Bone marrow (tissue), 2 donors: Measurements from ENCODE around the gene REPS2.
A peak's percentile ranks its signal among the peaks of the same experiment; 100 is the strongest.

Experiments used
- DNase-seq, 2 donors: peaks; one replicate each; lab custom pipeline; 2025; lab: John Stamatoyannopoulos, UW

REPS2 gene

DNA sequence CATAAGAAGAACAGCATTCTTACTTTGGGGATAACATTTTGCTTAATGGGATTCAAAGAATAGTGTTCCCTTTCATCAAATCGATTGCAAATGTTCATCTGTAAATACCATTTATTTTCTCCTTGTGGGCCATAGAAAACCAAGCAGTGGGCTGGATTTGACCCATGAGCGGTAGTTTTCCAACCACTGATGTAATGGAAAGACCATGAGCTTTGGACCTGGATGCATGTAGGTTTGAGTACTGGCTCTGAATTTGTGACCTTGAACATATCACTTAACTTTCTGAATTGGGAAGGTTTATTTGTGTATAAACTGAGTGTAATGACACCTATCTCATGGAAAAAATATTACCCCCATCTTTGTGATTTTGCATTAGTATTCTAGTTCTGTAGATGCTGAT lies 54.3 kb downstream of the REPS2 start:
- DNase-seq: no peak

DNA sequence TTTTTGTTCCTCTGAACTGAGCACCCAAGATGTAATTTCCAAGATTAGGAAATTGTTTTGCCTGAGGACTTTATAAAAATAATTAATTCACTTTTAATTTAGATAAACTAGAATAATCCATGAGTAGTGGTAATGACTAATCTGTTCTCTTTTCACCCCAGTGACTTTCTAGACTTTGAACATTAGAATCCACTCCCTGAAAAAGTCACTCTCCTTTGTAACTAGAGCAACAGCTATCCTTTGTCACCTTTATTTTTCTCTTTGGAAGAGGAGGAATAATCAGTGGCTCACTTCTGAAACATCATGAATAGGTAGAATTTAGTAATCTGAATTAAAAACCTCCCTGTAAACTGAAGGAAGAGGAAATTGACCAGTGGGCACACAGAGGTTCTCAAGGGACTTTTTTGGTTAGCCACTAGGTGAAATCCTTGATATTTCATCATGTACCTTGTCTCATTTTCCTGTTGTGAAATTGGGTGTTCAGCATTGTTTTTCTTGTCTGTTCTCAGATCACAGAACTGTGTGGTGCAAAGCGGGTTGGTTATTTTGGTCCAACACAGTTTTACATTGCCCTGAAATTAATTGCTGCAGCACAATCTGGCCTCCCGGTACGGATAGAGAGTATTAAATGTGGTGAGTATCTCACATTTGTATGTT lies 59.4 kb downstream of the REPS2 start:
- DNase-seq: no peak

DNA sequence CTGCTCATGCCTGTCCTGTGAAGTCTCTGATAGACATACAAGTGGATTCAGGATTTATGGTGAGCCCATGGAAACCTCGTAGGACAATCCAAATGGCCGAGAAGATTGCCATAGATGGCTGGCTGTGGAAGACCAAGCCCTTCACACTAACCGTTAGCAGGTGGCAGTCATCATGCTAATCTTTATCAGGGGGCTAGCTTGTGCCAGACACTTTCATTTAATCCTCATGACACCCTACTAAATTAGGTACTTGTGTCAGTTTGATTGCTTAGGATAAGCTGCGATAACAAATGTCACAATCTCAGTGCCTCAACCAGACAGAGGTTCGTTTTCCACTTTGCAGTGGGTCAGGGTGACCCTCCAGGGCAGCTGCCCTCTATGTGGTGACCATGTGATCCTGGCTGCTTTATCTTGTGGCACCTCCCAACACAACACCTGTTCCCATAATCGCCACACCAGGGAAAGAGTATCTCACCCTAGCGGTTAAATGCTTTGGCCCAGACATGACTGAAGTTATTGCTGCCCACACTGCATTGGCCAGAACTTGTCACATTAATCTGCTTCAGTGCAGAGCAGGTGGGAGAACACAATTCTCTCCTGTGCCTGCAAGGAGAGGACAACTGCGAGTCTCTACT lies 60.8 kb downstream of the REPS2 start:
- DNase-seq: no peak

DNA sequence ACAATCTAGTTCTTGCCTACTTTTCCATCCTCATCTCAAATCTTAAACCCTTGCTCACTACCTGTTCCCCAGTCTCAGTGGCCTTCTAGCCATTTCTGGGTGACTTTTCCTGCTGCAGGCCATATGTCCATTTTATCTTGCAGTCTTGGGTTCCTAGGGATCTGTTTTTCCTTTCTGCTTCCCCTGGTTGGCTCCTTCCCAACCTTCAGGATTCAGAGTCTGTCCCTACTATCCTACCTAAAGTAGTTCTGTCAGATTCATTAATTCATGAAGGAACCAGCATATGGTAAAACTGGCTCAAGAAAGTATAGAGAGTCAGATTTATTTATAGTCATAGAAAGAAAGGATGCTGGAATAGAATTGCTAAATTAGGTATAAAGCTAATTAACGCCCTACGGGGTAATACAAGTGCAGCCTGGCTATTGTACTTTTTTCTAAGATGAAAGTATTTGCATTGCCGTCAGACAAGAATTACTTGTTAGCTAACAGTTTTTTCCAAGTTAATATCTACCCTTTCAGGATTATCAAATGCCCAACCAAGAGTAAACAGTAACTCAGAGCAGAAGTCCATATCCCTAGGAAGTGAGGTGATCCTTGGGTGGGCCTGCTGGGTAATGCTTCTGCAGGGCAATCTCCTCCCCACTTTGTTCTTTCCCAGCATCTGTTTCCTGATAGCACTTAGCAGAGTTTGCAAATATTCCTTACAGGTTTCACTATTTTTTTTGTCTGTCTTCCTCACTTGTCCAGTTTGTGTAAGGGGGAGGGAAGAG lies 63.6 kb downstream of the REPS2 start:
- DNase-seq: no peak

DNA sequence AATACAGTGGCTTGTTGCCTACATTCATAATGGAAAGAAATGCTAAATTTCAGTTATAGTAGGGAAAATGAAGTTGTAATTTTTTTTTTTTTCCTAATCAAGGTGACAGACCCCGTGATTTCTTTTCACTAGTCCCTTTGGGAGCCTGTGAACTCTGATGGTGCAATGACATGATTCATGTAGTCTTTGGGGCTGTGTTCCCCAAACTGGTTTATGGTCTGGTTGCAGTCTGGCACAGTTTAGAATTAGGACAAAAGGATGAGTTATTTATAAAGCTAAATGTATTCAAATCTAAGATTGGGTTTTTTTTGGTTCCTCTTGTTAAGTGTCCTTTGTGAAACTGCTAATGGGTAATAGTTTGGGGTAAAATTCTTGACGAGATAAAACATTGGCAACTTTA lies 66.0 kb downstream of the REPS2 start:
- DNase-seq: no peak

DNA sequence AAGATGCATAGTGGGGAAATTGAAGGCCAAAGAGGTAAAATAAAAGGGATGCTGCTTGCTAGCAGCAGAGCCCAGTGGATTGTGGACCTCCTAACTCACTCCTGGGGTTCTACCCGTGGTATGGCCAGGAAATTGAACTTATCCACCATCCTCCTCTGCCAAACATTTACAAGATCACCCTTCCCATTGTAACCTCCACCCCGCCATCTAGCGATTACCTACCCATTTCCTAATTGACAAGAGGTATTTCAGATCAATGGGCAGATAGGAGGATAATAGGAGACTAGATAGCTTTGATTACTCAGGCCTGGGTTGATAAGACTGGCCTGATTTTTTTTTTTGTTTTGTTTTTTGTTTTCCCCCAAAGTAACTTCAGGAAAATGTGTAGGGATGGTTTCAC lies 67.8 kb downstream of the REPS2 start:
- DNase-seq: no peak

DNA sequence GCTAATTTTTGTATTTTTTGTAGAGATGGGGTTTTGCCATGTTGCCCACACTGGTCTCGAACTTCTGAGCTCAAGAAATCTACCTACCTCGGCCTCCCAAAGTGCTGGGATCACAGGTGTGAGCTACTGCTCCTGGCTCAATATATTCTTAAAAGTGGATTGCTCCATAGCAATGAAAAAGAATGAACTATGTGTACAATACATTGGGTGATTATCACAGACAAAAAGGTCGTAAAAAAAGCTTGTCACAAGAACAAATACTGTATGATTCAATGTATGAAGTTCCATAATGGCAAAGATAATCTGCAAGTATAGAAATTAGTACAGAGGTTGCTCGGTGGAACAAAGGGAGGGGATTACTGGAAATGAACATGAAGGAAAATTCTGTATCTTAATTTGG lies 70.7 kb downstream of the REPS2 start:
- no peak for DNase-seq

DNA sequence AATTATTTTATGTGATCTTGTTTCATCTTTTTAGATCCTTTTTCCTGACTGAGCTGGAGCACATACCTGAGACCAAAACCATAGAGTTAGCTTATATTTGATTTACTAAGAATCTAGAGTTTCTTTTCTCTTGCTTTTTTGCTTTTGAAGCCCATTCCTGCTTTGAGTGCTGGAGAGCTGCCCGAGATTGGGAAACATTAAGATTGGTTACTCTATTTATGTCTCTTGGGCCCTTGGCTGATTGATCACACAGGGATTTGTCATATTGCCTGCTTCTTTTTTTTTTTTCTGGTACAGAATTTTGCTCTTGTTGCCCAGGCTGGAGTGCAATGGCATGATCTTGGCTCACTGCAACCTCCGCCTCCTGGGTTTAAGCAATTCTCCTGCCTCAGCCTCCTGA lies 73.9 kb downstream of the REPS2 start:
- no peak for DNase-seq

DNA sequence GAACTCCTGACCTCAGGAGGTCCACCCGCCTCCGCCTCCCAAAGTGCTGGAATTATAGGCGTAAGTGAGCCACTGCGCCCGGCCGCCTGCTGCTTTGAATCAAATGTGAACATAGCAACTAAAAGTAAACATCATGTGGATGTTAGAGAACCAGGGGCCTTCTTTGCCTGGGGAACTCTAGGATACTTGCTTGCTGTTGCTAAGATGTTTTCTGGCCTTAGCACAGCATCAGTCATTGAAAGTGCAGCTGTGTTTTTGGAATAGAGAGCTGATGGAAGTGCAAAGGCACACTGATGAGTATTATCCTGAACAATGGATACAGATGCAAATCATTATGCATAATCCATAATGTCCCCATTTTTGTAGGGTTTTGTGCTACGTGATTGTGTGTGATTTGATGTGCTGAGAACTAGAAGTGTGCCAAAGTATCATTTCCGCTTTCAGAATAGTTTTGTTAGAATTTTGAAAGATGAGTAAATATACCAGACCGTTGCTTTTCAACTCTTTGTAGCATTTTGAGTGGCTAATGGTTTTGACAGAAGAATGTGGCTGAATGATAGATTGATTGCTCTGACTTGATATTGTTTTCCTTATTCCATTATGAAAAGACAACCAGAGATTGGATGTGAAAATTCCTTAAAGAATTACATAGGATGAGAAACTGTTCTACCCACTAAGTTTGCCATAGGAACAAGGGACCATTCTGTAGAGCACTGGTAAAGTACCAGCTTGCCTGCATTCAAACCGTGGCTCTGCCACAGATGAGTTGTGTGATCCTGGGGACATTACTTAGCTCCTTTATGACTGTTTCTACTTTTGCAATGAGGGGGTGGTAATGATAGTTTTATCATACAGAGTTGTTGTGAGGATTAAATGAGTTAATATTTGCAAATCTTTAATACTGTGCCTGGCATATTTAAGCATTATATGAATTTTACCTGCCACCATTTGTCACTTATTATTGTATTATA lies 74.7 kb downstream of the REPS2 start:
- DNase-seq: no peak

DNA sequence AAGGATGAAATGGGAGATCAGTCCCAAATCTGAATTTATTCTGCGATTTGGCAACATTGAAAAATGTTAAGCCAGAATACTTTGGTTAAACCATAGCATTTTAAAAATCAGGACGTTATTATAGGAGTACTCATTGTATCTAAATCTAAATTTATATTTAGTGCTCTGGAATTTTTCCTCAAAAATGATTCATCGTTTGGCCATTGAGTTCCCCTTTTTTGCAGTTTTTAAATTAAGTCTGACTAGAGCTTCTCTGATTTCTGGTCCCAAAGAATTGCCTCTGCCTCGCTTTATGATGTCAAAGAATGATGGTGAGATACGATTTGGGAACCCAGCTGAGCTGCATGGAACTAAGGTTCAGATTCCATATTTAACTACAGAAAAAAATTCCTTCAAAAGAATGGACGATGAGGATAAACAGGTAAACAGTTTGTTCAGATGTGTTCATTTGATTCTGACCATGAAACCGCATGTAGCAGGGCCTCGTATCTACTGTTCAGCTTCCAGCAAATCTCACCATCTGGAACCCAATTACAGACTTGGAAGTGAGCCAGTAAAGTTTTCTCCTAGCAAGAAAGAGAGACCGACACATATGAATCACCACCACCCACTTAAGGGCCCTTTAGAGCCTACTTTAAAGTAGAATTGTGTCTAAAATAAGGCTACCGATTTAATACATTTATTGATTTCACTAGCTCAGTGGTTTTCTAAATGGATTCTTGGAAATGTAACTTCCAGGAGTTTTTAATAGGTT lies 75.6 kb downstream of the REPS2 start:
- no peak for DNase-seq

DNA sequence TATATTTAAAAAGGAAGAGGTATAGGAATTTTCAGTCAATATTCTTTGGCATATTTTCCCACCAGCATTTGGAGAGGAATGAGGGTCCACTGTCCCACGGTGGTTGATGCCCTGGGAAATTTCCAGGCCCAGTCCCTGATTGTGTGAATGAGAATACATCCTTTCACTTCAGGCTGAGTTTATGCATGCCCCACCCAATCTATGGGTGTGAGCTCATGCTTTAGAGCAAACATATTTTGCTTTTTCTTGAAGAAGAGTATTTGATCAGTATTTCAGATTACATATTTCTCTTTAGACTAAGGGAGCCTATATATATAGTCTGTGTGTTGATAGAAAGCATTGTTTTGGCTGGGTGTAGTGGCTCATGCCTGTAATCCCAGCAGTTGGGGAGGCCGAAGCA lies 77.2 kb downstream of the REPS2 start:
- DNase-seq: no peak

DNA sequence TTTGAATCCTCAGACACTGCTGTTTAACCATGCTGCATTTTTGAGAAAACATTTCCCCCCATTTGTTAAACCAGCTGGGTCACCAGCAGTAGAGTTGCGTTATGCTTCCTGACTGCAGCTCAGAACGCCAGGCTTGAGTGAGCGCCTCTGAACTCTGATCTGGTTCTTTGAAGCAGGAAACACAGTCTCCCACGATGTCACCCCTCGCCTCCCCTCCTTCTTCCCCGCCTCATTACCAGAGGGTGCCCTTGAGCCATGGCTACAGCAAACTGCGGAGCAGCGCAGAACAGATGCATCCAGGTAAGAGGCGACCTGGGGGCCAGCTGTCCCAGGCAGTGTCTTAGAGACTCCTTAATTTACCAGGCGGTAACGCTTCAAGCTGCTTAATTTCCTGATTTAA lies 78.4 kb downstream of the REPS2 start:
- peak in 1 of 2 donors; percentile 29 for DNase-seq

DNA sequence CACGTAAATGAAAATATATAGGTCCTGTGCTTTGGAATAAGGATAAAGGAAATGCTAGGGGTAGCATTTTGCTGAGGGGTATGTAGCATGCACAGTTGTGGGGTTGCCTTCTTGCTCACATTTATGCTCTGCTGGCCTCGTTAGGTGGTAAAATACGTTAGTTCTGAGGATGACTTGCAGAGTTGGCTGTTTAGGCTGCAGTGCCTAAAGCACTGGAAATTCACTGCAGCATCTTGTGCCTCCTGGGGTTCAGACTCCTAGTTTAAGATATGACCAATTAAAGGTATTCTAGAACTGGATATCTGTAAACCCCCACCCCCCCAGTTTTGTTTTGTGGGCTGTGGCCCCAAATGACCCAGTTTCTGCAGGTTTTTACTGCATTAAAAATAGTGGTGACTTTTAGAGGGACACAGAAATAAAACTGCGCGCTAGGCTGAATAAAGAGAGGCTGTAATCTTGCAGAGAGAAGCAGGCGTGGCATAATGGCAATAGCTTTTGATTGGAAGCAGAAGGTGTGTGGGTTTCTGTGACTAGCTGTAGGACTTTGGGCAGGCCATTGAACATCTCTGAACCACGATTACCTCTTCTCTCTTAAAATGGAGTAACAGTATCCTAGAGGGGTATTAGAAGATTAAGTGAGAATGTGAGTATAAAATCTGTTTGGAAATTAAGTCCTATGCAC lies 79.3 kb downstream of the REPS2 start:
- DNase-seq: no peak

DNA sequence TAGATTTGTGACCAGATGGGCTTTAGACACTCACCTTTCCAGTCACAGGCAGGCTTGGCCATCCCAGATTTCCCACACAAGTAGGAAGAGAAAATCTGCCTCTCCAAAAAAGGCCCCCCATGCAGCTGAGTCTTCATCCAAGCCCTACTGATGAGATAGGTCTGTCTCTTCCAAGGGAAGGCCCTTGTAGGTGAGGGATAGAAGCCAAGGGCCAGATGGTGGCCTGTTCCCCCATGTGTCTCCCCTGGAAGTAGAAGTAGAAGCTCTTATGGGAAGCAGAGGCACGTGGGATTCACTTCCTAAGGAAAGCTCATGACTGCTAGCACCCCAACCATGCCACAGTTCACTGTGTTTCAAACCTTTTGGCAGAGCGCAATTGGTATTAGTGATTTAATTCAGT lies 81.5 kb downstream of the REPS2 start:
- no peak for DNase-seq

DNA sequence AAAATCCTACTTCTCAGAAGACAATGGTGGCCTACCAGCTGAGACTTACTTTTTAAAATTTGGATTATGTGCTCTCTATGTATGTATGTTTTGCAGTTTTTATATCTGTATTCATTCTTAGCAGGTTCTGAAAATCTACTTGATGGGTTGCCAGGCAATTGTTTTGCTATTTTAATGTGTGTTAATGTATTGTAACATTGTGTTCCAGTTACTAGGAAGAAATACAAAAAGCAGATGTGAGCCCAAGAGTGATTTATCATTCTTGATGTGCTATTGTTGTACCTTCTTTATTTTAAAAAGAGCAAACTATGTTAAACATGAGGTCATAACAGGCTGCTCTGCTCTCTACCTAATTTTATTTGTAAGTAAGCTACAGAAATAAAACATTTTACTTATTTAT lies 81.9 kb downstream of the REPS2 start:
- no peak for DNase-seq

DNA sequence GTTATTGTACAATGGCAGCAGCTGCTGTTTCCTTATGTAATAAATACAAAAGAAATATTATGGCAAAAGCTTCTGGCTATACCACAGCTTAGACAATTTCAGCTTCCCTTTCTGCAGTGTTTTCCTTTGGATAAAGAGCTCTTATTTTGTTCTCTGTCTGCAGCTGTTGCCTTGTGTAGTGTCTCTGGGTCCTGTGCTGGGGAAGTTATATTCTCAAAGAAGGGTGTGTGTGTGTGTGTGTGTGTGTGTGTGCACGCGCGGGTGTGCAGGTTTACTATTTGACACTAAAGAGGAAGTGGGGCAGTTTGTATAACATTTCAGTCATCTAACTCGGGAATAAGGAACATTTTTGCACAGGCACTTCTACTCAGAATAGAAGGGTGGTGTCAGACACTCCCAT lies 83.6 kb downstream of the REPS2 start:
- DNase-seq: peak in 1 of 2 donors; percentile 71

DNA sequence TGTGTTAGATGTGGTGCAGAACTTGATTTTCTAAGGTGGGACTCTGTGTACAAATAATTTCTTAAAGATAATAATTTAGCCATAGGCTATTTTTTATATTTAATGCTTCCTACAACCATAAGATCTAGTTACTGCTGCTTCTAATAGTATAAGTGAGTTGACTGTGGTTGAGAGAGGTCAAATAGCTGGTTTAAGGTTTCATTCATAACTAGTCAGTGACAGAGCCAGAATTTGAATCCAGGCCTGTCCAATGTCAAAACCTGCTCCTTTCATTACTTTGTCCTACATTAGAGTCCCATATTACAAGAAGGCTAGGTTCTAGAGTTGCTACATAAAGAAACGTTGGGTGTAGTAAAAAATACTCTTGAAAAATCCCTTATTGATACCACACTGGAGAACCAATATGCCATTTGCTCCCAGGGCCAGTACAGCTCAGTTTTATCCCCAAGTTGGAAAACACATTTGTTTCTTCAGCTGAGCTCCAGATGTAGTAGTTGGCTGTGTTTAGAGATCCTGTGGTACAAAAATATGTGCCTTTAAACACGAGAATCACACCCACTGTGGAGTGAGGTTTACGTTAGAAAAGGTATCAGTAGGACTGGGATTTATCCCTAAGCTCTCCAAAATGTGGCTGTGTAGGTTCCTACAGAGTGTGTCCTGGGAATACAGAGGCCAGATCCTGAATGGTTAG lies 84.3 kb downstream of the REPS2 start:
- no peak for DNase-seq

DNA sequence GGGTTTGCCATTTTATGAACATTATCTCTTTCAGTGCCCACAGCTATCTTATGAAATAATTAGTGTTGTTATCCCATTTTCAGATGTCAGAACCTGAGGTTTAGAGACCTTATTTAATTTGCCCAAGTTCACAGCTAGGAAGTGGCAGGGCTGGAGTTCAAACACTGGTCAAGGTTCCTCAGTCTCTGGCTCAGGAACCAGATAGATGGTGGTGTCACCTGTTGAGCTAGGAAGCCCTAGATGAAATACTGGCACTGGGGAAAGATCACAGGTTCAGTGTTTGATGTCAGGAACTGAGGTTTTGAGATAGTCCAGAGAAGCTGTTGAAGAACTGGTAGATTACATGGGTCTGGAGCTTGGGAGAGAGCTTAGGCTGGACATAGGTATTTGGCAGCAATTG lies 85.4 kb downstream of the REPS2 start:
- no peak for DNase-seq

DNA sequence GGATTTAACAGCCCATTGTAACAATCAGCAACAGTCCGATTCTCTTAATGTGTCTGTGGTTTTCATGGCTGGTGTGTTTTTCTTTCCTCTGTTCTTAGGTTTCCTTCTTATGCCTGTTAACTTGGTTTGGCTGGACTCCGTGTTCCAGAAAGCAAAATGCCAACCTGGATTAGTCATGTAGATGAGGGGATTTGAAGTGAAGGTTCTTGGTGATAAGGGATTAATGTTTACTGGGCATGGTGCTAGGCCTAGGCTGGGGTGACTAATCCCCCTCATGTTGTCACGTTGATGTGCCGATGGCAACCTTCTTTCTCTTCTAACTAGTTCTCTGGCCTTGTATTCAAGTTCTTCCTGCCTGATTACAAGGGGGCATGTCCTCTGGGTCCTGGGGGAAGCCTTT lies 85.9 kb downstream of the REPS2 start:
- DNase-seq: no peak

DNA sequence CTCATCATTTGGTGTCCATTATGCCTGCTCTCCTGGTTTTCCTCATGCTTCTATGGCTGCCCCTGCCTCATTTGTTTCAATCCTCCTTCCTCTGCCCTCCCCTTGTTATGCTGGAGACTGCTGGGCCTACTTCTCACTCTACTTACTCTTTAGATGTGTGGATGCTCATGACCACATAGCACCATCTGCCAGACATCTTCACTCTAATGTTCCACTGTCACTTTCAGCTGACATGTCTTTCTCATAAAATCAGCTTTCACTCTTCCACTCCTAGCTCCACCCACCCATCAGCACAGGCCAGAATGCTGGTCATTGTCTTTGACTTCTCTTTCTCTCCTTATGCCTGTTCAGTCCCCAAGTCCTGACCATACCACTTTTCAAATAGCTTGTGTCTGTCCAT lies 86.8 kb downstream of the REPS2 start:
- no peak for DNase-seq
